Measurements from ENCODE around the gene OSBPL6.
"Not testable (repeated sequence)": the region's sequence is repeated elsewhere in the genome, so short reads cannot be mapped to it uniquely, and the experiment has no call there.

The OSBPL6 gene

DNA sequence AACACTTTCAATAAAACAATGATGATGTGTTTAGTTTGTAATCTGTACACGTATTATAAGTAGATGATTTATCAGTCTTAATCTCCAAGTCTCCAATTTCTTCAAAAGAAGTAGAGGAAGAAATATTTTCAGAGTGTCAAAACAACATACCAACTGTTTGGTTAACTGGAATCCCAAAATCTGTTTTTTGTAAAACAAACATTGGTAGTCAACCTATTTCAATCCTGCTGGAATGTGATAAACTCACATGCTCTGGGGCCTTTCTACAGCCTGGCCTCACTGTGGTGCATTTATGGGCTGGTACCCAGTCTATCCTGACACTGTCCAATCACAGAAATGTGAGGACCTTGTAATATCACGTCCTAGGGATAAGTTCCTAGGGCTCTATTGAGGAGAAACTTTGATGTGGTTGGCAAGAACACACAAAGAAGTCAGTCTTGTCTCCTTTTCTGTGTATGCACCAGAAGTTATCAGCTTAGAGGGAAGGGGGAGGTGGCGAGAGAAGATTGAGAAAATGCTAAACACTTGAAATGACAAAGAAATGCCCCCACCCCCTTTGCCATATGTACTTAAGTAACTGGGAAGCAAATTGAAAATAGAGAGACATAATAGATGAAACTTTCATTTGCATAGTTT, 209.5 kb downstream of the OSBPL6 start:
- no peak for DNase-seq (ENCODE audit: low spot score)

DNA sequence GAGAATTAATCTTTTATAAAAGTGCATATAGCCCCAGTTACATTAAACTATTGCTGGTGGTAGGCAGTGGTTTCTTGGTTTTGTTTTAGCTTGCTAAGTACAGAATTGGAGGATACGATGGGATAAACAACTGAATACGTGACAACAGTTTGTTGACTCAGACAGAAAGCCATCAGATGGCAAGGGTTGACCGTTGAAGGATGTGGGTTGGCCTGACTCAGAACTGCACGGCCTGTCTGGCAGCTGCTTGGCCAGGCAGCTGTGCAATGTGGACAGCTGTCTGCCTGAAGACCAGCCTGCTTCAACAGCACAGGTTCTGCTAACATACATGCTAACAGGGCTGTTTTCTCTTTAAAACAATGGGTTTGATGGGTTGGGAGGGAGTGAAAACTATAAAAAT, 210.1 kb downstream of the OSBPL6 start:
- no peak for DNase-seq (ENCODE audit: low spot score)

- DNase-seq (ENCODE audit: low spot score) = no peak
These were observed 214.9 kb downstream of the OSBPL6 start for GRCh38 chr2:178409261-178409660.

GRCh38 chr2:178412047-178412446, 217.7 kb downstream of the OSBPL6 start:
- no peak for DNase-seq (ENCODE audit: low spot score)

- not testable (repeated sequence) for DNase-seq (ENCODE audit: low spot score)
These were observed 218.1 kb downstream of the OSBPL6 start for GRCh38 chr2:178412453-178412852.

DNA sequence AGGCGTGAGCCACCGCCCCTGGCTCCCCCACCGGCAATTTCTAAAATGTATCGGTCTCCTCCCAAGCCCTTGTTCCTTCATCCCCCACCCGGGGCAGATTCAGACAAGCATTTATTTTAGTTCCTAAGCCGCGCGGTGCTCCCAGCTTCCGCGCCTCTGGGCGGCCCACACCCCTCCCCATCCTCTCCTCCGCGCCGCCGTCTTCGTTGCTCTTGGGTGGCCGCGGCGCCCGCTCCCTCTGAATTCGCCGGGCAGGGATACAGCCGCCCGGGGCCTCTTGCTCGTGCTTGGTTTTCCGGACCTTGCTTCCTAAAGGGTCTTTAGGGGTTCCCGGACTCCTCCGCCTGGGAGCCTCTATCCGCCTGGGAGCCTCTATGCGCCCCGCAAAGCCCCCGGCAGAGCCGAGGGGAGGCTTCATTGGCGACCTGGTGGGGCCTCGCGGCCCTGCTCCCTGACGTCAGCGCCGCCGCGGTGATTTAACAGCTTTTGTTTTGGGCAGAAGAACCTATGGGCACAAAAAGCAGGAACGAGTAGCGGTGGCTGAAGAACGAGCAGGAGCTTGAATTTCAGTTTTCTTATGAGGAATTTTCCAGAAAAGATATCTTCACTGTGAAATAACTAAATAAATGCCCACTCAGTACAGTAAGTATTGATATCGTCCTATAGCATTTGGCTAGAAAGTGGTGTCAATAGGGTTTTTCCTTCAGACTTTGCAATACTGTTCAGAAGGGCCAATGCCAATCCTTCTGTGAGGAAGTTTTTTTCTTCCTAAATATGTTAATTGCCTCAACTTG, 219.4 kb downstream of the OSBPL6 start:
- peak; percentile 12 for DNase-seq (ENCODE audit: low spot score)

DNA sequence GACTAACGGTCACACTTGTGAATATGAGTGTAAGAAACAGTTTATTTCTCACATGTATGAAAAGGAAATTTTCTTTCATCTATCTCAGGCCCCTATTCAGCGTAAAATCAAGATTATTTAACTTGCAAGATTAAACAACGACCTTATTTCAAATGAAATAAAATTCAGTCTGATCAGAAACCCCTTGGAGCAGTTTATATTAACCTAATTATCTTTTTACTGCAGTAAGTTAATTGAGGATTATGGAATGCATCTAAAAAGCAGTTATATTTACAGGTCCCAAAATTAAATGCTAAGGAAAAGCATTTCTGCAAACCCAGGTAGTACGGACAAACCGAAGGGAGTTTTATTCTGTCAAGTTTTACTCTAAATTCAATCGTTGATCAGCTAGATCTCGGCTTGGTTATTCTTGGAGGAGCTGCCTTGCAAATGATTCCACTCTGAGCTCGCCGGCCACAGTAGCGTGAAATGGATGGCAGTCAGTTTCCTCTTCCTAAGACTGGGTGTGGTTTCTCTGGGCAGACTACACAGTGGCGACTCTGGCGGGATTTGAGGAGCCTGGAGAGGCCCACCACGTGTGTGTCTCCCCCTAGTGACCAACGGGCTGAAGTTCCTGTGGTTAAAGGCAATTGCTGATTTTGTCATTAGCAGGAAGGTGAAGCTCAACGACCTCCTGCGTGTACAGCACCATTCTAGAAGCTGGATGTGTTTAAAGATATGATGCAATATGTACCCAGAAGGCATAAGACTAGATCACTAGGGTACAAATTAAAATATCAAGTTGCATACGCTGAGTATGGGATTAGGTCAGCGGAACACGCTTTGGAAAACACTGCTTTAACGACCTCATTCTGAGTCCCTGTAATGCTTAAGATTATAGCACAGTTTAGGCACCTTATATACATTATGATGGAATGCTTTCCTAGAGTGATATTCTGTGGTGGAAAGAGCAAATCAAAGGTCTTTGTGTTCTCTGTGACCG, 220.2 kb downstream of the OSBPL6 start:
- DNase-seq (ENCODE audit: low spot score) = peak; percentile 84

DNA sequence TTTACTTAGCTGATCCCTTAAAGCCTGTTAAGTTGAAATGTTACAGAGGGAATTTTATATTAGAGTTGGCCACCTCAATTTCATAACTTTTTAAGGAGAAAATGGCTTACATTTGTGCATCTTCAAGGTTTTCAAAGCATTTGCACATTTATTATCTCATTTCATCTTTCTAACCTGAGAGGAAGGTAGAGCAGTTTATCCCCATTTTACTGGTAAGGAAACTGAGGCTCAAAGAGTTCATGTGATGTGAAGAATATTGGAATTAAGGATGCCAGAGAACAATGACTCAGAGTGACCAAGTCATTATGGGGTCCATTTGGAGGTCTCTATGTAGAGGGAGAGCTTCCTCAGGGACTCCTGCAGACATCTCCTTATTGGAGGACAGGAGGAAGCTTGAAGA, 221.7 kb downstream of the OSBPL6 start:
- DNase-seq (ENCODE audit: low spot score) = no peak

DNA sequence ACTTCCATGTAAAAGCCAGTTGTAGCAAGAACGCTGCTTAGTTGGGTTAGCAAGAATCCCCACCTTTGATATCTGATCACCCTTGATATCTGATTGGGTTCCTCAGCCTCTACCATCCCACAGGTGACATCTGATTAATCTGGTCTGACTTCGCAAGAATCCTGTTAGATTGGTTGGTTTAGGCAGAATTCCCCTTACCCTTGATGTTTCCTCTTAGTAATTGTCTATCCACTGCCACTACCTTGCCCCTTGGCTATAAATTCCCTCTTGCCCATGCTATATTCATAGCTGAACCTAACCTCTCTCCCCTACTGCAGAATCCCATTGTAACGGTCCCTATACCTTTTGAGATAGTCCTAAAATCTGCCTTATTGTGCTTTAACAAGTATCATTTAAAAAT, 223.6 kb downstream of the OSBPL6 start:
- no peak for DNase-seq (ENCODE audit: low spot score)

GRCh38 chr2:178418426-178418825, 224.1 kb downstream of the OSBPL6 start:
- DNase-seq (ENCODE audit: low spot score) = no peak

- DNase-seq (ENCODE audit: low spot score) = no peak
These were observed 224.8 kb downstream of the OSBPL6 start for GRCh38 chr2:178419123-178419522.

DNA sequence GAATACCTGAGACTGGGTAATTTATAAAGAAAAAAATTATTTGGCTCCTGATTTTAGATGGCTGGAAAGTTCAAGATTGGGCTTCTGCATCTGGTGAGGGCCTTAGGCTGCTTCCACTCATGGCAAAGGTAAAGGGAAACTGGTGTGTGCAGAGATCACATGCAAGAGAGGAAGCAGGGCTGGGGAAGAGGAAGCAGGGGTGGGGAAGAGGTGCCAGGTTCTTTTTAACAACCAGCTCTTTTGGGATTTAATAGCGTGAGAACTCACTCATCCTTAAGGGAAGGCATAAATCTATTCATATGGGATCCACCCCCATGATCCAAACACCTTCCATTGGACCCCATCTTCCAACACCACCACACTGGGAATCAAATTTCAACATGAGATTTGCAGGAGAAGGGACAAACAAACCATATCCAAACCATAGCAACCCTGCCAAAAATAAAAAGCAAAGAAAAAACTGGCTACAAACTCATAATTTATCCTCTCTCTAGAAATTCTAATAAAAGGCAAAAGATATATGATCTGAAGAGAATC, 226.2 kb downstream of the OSBPL6 start:
- no peak for DNase-seq (ENCODE audit: low spot score)

DNA sequence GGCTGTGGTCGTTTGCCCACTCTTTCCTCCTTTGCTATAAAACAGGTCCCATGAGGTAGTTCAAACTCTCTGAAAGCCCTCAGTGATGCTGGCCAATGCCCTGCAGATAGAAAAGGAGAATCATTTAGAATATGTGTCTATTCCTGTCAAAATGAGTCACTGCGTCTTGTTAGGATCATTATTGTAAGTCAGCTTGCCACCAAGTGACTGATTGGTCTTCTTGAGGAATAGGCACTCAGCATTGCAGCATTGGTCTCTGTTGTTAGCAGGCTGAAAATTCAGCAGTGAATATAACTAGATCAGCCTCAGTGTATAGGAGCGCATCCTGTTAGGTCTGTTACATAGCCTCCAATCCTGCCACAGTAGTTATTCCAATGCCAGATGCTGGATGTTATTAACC, 227.8 kb downstream of the OSBPL6 start:
- DNase-seq (ENCODE audit: low spot score) = no peak

DNA sequence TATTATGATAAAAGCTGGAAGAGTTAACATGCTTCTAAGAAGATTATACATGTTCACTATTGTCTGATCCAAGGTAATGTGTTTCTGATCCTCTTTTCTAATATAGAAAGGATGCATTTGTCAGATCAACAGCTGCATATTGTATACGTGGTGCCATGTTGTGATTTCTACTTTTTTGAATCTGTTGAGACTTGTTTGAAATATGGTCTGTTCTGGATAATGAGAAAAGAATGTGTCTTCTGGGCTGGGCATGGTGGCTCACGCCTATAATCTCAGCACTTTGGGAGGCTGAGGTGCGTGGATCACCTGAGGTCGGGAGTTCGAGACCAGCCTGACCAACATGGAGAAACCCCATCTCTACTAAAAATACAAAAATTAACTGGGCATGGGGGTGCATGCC, 229.4 kb downstream of the OSBPL6 start:
- not testable (repeated sequence) for DNase-seq (ENCODE audit: low spot score)

- DNase-seq (ENCODE audit: low spot score) = no peak
These were observed 231.0 kb downstream of the OSBPL6 start for GRCh38 chr2:178425255-178425827.

- no peak for DNase-seq (ENCODE audit: low spot score)
These were observed 232.1 kb downstream of the OSBPL6 start for GRCh38 chr2:178426388-178426787.

GRCh38 chr2:178427458-178427857, 233.1 kb downstream of the OSBPL6 start:
- DNase-seq (ENCODE audit: low spot score) = no peak

DNA sequence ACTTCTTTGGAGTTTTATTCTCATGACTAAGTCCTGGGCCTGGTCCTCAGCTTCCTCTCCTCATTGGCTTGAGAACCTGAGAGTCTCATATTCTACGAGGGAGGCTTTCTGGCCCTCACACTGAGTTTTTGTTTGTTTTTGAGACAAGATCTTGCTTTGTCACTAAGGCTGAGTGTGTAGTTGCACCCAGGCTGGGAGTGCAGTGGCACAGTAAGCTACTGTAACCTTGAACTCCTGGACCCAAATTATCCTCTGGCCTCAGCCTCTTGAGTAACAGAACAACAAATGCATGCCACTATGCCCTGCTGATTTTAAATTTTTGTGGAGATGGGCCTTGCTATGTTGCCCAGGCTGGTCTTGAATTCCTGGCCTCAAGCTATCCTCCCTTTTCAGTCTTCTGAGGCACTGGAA, 234.1 kb downstream of the OSBPL6 start:
- no peak for DNase-seq (ENCODE audit: low spot score)

DNA sequence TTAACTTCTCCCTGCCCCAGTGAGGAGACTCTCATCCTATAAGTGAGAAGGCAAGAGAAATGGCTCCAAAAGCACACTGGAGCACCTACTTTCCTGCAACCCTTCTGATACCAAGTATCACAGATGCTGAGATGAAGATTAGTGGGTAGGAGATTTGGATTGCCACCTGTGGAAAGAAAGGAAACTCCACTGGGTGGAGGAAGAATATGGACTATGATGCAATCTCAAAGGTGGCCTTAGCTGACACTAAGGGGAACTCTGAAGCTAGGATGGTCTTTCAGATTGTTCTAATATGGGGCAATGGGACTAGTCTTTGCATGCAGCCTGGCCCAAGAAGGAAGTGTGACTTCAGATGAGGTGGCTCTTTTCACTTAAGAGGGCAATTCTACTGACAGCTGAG, 235.0 kb downstream of the OSBPL6 start:
- DNase-seq (ENCODE audit: low spot score) = no peak

DNA sequence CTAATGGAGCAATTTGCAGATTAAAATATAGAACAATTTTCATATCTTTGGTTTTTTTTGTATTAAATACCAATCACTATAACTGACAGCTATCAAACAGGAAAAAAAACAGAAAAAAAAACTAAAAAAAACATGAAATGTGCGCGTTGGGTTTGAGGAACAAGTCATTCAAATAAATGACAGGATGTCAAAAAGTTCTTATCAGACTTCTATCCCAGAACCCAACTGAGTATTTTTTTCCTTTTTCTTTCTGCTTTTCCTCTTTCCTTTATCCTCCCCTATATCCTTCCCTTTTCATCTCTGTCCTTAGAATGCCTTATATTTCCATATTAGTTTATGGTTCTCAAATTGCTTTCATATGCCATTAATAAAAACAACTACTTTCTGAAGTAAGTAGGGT, 242.3 kb downstream of the OSBPL6 start:
- DNase-seq (ENCODE audit: low spot score) = no peak

GRCh38 chr2:178441426-178441825, 247.1 kb downstream of the OSBPL6 start:
- DNase-seq (ENCODE audit: low spot score) = no peak
